Osteocyte (in vitro differentiated cells): ENCODE data around the gene ADRA2B. TPM values are rescaled to one million over a fixed set of nuclear protein-coding genes. Genes with fewer than 3 reads are reported as not detected.

Source experiments
- DNase-seq: peaks from one replicate; pipeline ENCODE4 v3.0.0; 2021; ENCODE audit warnings: mixed read lengths; ENCODE audit not compliant: unreplicated experiment; ENCODE audit errors: extremely low spot score
- H3K27ac Mint-ChIP-seq: one replicate; pipeline ENCODE4 v1.8.0; 2021; ENCODE audit warnings: mild to moderate bottlenecking, mixed read lengths; ENCODE audit not compliant: unreplicated experiment
- H3K27me3 Mint-ChIP-seq: one replicate; pipeline ENCODE4 v1.8.0; 2021; ENCODE audit warnings: mixed read lengths; ENCODE audit not compliant: unreplicated experiment
- H3K36me3 Mint-ChIP-seq: one replicate; pipeline ENCODE4 v1.8.0; 2021; ENCODE audit warnings: mixed read lengths; ENCODE audit not compliant: unreplicated experiment
- H3K4me1 Mint-ChIP-seq: one replicate; pipeline ENCODE4 v1.8.0; 2021; ENCODE audit warnings: mixed read lengths; ENCODE audit not compliant: unreplicated experiment
- H3K4me3 Mint-ChIP-seq: one replicate; pipeline ENCODE4 v1.8.0; 2021; ENCODE audit warnings: mild to moderate bottlenecking, moderate library complexity, mixed read lengths; ENCODE audit not compliant: unreplicated experiment
- H3K9me3 Mint-ChIP-seq: one replicate; pipeline ENCODE4 v1.8.0; 2021; ENCODE audit warnings: mixed read lengths; ENCODE audit not compliant: unreplicated experiment
- CTCF ChIP-seq: fragments of 200-600 bp; sonication (generic); IDR thresholded peaks from 2 replicates; pipeline ENCODE4 v1.5.0; 2021; ENCODE audit warnings: antibody characterized with exemption, mild to moderate bottlenecking, moderate library complexity
- total RNA-seq: library from RNA; stranded (reverse); gene quantifications from 2 replicates; pipeline ENCODE4 v1.2.1, GENCODE V29; 2021

The ADRA2B gene
- total RNA-seq, 1 donor from 2014 or later: not detected

GRCh38 chr2:96159084-96159830, 42.9 kb upstream of the ADRA2B start:
- no peak overlapping the region for H3K4me3 Mint-ChIP-seq
- H3K27ac Mint-ChIP-seq: no peak overlapping the region
- peak; percentile 75 for DNase-seq

GRCh38 chr2:96158554-96158940, 42.2 kb upstream of the ADRA2B start:
- DNase-seq: peak; percentile 72
- Mint-ChIP-seq H3K27me3 (peaks cover 17% of the 10 kb centered on the region), H3K27ac (no peak overlapping the region)

More at GRCh38 chr2:96159084-96159830, 42.9 kb upstream of the ADRA2B start:
- Mint-ChIP-seq H3K4me1 (peaks cover 10% of the 10 kb centered on the region), H3K36me3 (no peaks in the 10 kb centered on the region), H3K9me3 (no peaks in the 10 kb centered on the region), H3K27me3 (peaks cover 17% of the 10 kb centered on the region)
- no peak for TF ChIP-seq CTCF

GRCh38 chr2:96157649-96158553, 41.5 kb upstream of the ADRA2B start:
- Mint-ChIP-seq H3K4me1 (peaks cover 2% of the 10 kb centered on the region), H3K36me3 (no peaks in the 10 kb centered on the region), H3K4me3 (no peak overlapping the region), H3K27ac (no peak overlapping the region), H3K9me3 (no peaks in the 10 kb centered on the region), H3K27me3 (peaks cover 17% of the 10 kb centered on the region)
- TF ChIP-seq CTCF: no peak
- DNase-seq: no peak

More at GRCh38 chr2:96158554-96158940, 42.2 kb upstream of the ADRA2B start:
- no peaks in the 10 kb centered on the region for H3K36me3 Mint-ChIP-seq
- H3K4me3 Mint-ChIP-seq: no peak overlapping the region
- no peaks in the 10 kb centered on the region for H3K9me3 Mint-ChIP-seq
- H3K4me1 Mint-ChIP-seq: peaks cover 3% of the 10 kb centered on the region
- TF ChIP-seq CTCF: no peak

- peaks cover 2% of the 10 kb centered on the region for H3K4me1 Mint-ChIP-seq
- no peak overlapping the region for H3K27ac Mint-ChIP-seq
- no peak overlapping the region for H3K4me3 Mint-ChIP-seq
- DNase-seq: no peak
- H3K9me3 Mint-ChIP-seq: no peaks in the 10 kb centered on the region
- TF ChIP-seq CTCF: no peak
- H3K36me3 Mint-ChIP-seq: no peaks in the 10 kb centered on the region
- peaks cover 16% of the 10 kb centered on the region for H3K27me3 Mint-ChIP-seq
These were observed 40.7 kb upstream of the ADRA2B start for GRCh38 chr2:96156926-96157648.
